Upper lobe of right lung (tissue), 1 donor: ENCODE measurements around the gene NCLN. TPM values are rescaled to one million over a fixed set of nuclear protein-coding genes. Genes with fewer than 3 reads are reported as not detected.
"Not testable (repeated sequence)": the region's sequence is repeated elsewhere in the genome, so short reads cannot be mapped to it uniquely, and the experiment has no call there.

ENCODE experiments used
- ATAC-seq: fragments of 200-7000 bp; cut with Tn5 transposase; one replicate; pipeline ENCODE4 v1.9.1; 2020; ENCODE audit warnings: mild to moderate bottlenecking, moderate library complexity
- DNase-seq: peaks from one replicate; pipeline ENCODE4 v3.0.0-alpha.2; 2020
- H3K27ac ChIP-seq: fragments of 200-600 bp; one replicate; pipeline ENCODE4 v1.8.0; 2022
- H3K27me3 ChIP-seq: fragments of 200-600 bp; one replicate; pipeline ENCODE4 v1.8.0; 2022; ENCODE audit warnings: mild to moderate bottlenecking
- H3K36me3 ChIP-seq: fragments of 200-600 bp; one replicate; pipeline ENCODE4 v1.8.0; 2022
- H3K4me1 ChIP-seq: fragments of 200-600 bp; one replicate; pipeline ENCODE4 v1.8.0; 2022
- H3K4me3 ChIP-seq: fragments of 200-600 bp; one replicate; pipeline ENCODE4 v1.8.0; 2022; ENCODE audit warnings: mild to moderate bottlenecking
- H3K9me3 ChIP-seq: fragments of 200-600 bp; one replicate; pipeline ENCODE4 v1.8.0; 2022
- intact Hi-C: fragments of 100-400 bp; cut with DNase I; formaldehyde crosslinking; loops from one replicate; pipeline ENCODE4 v1.11.0; 2022
- total RNA-seq: library from RNA; stranded (reverse); fragmentation: NEBNext Ultra II Directional; extraction: Animal tissue kit (Norgen Biotek cat#: 25700); gene quantifications from one replicate; pipeline ENCODE4 v1.2.1, GENCODE V29; 2021
- TF ChIP-seq, protein P1 (sequence below): fragments of 200-600 bp; IDR thresholded peaks from one replicate; pipeline ENCODE4 v1.8.0; 2022; ENCODE audit warnings: antibody characterized with exemption
- donor health status: DM: no; HTN: yes; CAD: no; lungs with severe emphysema.

Gene NCLN
- total RNA-seq, 1 donor from 2014 or later: 71.4 TPM

DNA sequence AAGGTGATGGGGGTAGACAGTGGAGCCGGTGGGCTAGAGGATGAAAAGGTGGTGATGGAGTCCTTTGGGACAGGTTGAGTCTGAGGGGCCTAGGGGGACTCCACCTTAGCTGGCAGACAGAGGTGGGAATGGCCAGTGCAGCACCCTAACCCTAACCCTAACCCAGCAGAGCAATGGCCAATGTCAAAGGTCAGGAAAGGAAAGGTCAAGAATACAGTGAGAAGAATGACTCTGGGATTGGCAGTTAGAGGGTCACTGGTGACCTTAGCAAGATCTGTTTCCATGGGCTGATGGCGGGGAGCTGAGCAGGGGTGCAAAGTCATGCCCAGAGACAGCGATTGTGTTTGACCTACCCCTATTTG, 33.3 kb upstream of the NCLN start:
- Histone ChIP-seq H3K4me1 (no peaks in the 10 kb centered on the region), H3K36me3 (no peaks in the 10 kb centered on the region), H3K27ac (no peak overlapping the region), H3K4me3 (no peak overlapping the region), H3K9me3 (no peaks in the 10 kb centered on the region), H3K27me3 (no peaks in the 10 kb centered on the region)
- DNase-seq (no peak), ATAC-seq (no peak)
- intact Hi-C loops: no loop called here
- TF ChIP-seq, protein P1, sequence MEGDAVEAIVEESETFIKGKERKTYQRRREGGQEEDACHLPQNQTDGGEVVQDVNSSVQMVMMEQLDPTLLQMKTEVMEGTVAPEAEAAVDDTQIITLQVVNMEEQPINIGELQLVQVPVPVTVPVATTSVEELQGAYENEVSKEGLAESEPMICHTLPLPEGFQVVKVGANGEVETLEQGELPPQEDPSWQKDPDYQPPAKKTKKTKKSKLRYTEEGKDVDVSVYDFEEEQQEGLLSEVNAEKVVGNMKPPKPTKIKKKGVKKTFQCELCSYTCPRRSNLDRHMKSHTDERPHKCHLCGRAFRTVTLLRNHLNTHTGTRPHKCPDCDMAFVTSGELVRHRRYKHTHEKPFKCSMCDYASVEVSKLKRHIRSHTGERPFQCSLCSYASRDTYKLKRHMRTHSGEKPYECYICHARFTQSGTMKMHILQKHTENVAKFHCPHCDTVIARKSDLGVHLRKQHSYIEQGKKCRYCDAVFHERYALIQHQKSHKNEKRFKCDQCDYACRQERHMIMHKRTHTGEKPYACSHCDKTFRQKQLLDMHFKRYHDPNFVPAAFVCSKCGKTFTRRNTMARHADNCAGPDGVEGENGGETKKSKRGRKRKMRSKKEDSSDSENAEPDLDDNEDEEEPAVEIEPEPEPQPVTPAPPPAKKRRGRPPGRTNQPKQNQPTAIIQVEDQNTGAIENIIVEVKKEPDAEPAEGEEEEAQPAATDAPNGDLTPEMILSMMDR: no peak

- Histone ChIP-seq H3K27ac (no peak overlapping the region), H3K4me3 (no peak overlapping the region)
Observed at GRCh38 chr19:3153286-3154230, 32.2 kb upstream of the NCLN start.

DNA sequence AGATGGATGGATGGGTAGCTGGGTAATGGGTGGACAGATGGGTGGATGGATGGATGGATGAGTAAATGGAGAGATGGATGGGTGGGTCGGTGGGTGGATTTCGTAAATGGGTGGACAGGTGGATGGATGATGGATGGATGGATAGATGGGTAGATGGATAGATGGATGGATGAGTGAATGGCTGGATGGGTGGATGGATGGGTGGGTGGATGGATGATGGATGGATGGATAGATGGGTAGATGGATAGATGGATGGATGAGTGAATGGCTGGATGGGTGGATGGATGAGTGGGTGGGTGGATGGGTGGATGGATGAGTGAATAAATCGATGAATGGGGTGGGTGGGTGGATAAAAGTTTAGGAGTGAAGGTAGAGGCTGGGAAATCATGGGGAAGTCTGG, 31.3 kb upstream of the NCLN start:
- peak overlapping the region; percentile 78 for H3K27ac ChIP-seq
- H3K9me3 ChIP-seq, H3K4me1 ChIP-seq, ATAC-seq, DNase-seq, H3K36me3 ChIP-seq, intact Hi-C loops, H3K27me3 ChIP-seq: not testable (repeated sequence)
- peak overlapping the region; percentile 23 for H3K4me3 ChIP-seq

More at GRCh38 chr19:3153286-3154230, 32.2 kb upstream of the NCLN start:
- no peaks in the 10 kb centered on the region for H3K36me3 ChIP-seq
- no peak for ATAC-seq
- no peaks in the 10 kb centered on the region for H3K4me1 ChIP-seq
- H3K9me3 ChIP-seq: no peaks in the 10 kb centered on the region
- intact Hi-C loops: no loop called here
- no peak for DNase-seq
- TF ChIP-seq, protein P1: no peak
- H3K27me3 ChIP-seq: no peaks in the 10 kb centered on the region

GRCh38 chr19:3154957-3155736, 30.6 kb upstream of the NCLN start:
- no peaks in the 10 kb centered on the region for H3K36me3 ChIP-seq
- H3K27ac ChIP-seq: peak overlapping the region; percentile 78
- no peaks in the 10 kb centered on the region for H3K9me3 ChIP-seq
- H3K27me3 ChIP-seq: no peaks in the 10 kb centered on the region
- H3K4me1 ChIP-seq: no peaks in the 10 kb centered on the region
- intact Hi-C loops: no loop called here
- TF ChIP-seq, protein P1: no peak
- H3K4me3 ChIP-seq: peak overlapping the region; percentile 23
- peak; percentile 91 for ATAC-seq
- peak; percentile 78 for DNase-seq

GRCh38 chr19:3157096-3157845, 28.5 kb upstream of the NCLN start:
- Histone ChIP-seq H3K4me1 (no peaks in the 10 kb centered on the region), H3K4me3 (no peak overlapping the region), H3K9me3 (no peaks in the 10 kb centered on the region), H3K27ac (no peak overlapping the region), H3K27me3 (no peaks in the 10 kb centered on the region), H3K36me3 (no peaks in the 10 kb centered on the region)
- no peak for DNase-seq
- intact Hi-C loops: no loop called here
- TF ChIP-seq, protein P1: no peak
- no peak for ATAC-seq
